GM08714 (cell line): ENCODE data around the gene AGAP4.
"Not testable (repeated sequence)": the region's sequence is repeated elsewhere in the genome, so short reads cannot be mapped to it uniquely, and the experiment has no call there.

ENCODE experiments used
- H3K4me3 ChIP-seq: fragments of 200-500 bp; sonication (Bioruptor generic); 2 replicates; pipeline ENCODE4 v1.5.1; 2014; ENCODE audit warnings: mild to moderate bottlenecking, low read length, inconsistent platforms
- ZNF274 ChIP-seq: IDR thresholded peaks from 2 replicates; pipeline ENCODE4 v1.6.1; 2012; ENCODE audit warnings: mild to moderate bottlenecking, low read depth, low read length

The AGAP4 gene

GRCh38 chr10:45847400-45847799, at the start of gene AGAP4:
TSS of gene AGAP4 (minus strand) at chr10:45847500. CDS start at chr10:45847347, 153 bp downstream.
- not testable (repeated sequence) for H3K4me3 ChIP-seq

GRCh38 chr10:45890721-45891120, 43.4 kb upstream of the AGAP4 start:
- H3K4me3 ChIP-seq: not testable (repeated sequence)

- H3K4me3 ChIP-seq: not testable (repeated sequence)
These were observed 42.4 kb upstream of the AGAP4 start for GRCh38 chr10:45889539-45890230.

- H3K4me3 ChIP-seq: not testable (repeated sequence)
These were observed 35.6 kb upstream of the AGAP4 start for GRCh38 chr10:45882880-45883279.

- H3K4me3 ChIP-seq: not testable (repeated sequence)
These were observed 18.1 kb upstream of the AGAP4 start for GRCh38 chr10:45865404-45865803.

GRCh38 chr10:45864264-45864663, 17.0 kb upstream of the AGAP4 start:
- H3K4me3 ChIP-seq: not testable (repeated sequence)

GRCh38 chr10:45863632-45864031, 16.3 kb upstream of the AGAP4 start:
- not testable (repeated sequence) for H3K4me3 ChIP-seq

GRCh38 chr10:45857931-45858330, 10.6 kb upstream of the AGAP4 start:
- H3K4me3 ChIP-seq: not testable (repeated sequence)

- H3K4me3 ChIP-seq: not testable (repeated sequence)
These were observed 1.2 kb upstream of the AGAP4 start for GRCh38 chr10:45848467-45848866.

GRCh38 chr10:45822918-45823317, 24.4 kb downstream of the AGAP4 start:
- not testable (repeated sequence) for H3K4me3 ChIP-seq

GRCh38 chr10:45820107-45820830, 27.0 kb downstream of the AGAP4 start:
- H3K4me3 ChIP-seq: not testable (repeated sequence)

GRCh38 chr10:45819552-45819951, 27.7 kb downstream of the AGAP4 start:
- TF ChIP-seq ZNF274: no peak
- no peak overlapping the region for H3K4me3 ChIP-seq

GRCh38 chr10:45817912-45818311, 29.4 kb downstream of the AGAP4 start:
- TF ChIP-seq ZNF274: no peak
- no peak overlapping the region for H3K4me3 ChIP-seq

GRCh38 chr10:45817130-45817859, 30.0 kb downstream of the AGAP4 start:
- TF ChIP-seq ZNF274: no peak
- no peak overlapping the region for H3K4me3 ChIP-seq

- not testable (repeated sequence) for H3K4me3 ChIP-seq
These were observed 33.2 kb downstream of the AGAP4 start for GRCh38 chr10:45814146-45814545.

- H3K4me3 ChIP-seq: not testable (repeated sequence)
These were observed 34.3 kb downstream of the AGAP4 start for GRCh38 chr10:45812959-45813358.
